ENCODE measurements around the gene TMEM51.

The TMEM51 gene

GRCh38 chr1:15153184-15153841 lies at the start of gene TMEM51:
Gene TMEM51 (plus strand): TSS chr1:15153747. CDS start chr1:15215088, 61,341 bp downstream.
- no peak for DNase-seq

GRCh38 chr1:15103906-15104305 lies 49.6 kb upstream of the TMEM51 start:
- DNase-seq: no peak

GRCh38 chr1:15104768-15105167 lies 48.8 kb upstream of the TMEM51 start:
- DNase-seq: no peak

GRCh38 chr1:15106608-15107007 lies 46.9 kb upstream of the TMEM51 start:
- no peak for DNase-seq

GRCh38 chr1:15107058-15107687 lies 46.4 kb upstream of the TMEM51 start:
- no peak for DNase-seq

GRCh38 chr1:15107911-15108310 lies 45.6 kb upstream of the TMEM51 start:
- no peak for DNase-seq

GRCh38 chr1:15110128-15110866 lies 43.2 kb upstream of the TMEM51 start:
- no peak for DNase-seq

- no peak for DNase-seq
Observed at GRCh38 chr1:15110867-15111230, 42.7 kb upstream of the TMEM51 start.

GRCh38 chr1:15113146-15113545 lies 40.4 kb upstream of the TMEM51 start:
- no peak for DNase-seq

GRCh38 chr1:15114884-15115283 lies 38.7 kb upstream of the TMEM51 start:
- no peak for DNase-seq

GRCh38 chr1:15115542-15116330 lies 37.8 kb upstream of the TMEM51 start:
- no peak for DNase-seq

- DNase-seq: no peak
Observed at GRCh38 chr1:15116966-15117365, 36.6 kb upstream of the TMEM51 start.

GRCh38 chr1:15117671-15118325 lies 35.7 kb upstream of the TMEM51 start:
- no peak for DNase-seq

- DNase-seq: no peak
Observed at GRCh38 chr1:15118579-15118978, 35.0 kb upstream of the TMEM51 start.

- no peak for DNase-seq
Observed at GRCh38 chr1:15120251-15120945, 33.1 kb upstream of the TMEM51 start.

GRCh38 chr1:15122331-15122730 lies 31.2 kb upstream of the TMEM51 start:
- no peak for DNase-seq

- DNase-seq: no peak
Observed at GRCh38 chr1:15123270-15123669, 30.3 kb upstream of the TMEM51 start.

GRCh38 chr1:15123925-15124324 lies 29.6 kb upstream of the TMEM51 start:
- no peak for DNase-seq

GRCh38 chr1:15124362-15125100 lies 29.0 kb upstream of the TMEM51 start:
- DNase-seq: no peak

- no peak for DNase-seq
Observed at GRCh38 chr1:15125101-15125745, 28.3 kb upstream of the TMEM51 start.

- DNase-seq: no peak
Observed at GRCh38 chr1:15128077-15128476, 25.5 kb upstream of the TMEM51 start.

Data from cerebellar nuclear complex (tissue), 1 donor.